Small intestine (tissue), 7 donors: ENCODE results near the gene FAM83G. TPM values are rescaled to one million over a fixed set of nuclear protein-coding genes. Genes with fewer than 3 reads are reported as not detected.
A peak's percentile ranks its signal among the peaks of the same experiment; 100 is the strongest.
"Not testable (repeated sequence)": the region's sequence is repeated elsewhere in the genome, so short reads cannot be mapped to it uniquely, and the experiment has no call there.

Experiments used
- DNase-seq, 2 donors: peaks; one replicate each; pipeline versions ENCODE4 v3.0.0 to v3.0.0-alpha.2; 2013
- FAIRE-seq: peaks from 2 replicates; lab custom pipeline; 2012; peaks lifted over from hg19 to GRCh38; lab: Jason Lieb, UNC
- H3K27ac ChIP-seq, 3 donors: one replicate each; pipeline ENCODE4 v1.5.1; 2013; ENCODE audit warnings: low read length in 2 of 3, mild to moderate bottlenecking in 2 of 3, control low read depth in 1 of 3, inconsistent platforms in 1 of 3, low read depth in 1 of 3, moderate library complexity in 1 of 3
- H3K27me3 ChIP-seq, 3 donors: one replicate each; pipeline ENCODE4 v1.6.1; 2013; ENCODE audit warnings: low read length in 3 of 3, inconsistent platforms in 1 of 3; ENCODE audit not compliant: control insufficient read depth in 3 of 3, insufficient read depth in 3 of 3
- H3K36me3 ChIP-seq, 3 donors: one replicate each; pipeline ENCODE4 v1.6.1; 2013; ENCODE audit warnings: low read length in 3 of 3, inconsistent platforms in 1 of 3, low read depth in 1 of 3, mild to moderate bottlenecking in 1 of 3, moderate library complexity in 1 of 3; ENCODE audit not compliant: control insufficient read depth in 3 of 3, insufficient read depth in 2 of 3
- H3K4me1 ChIP-seq, 3 donors: one replicate each; pipeline ENCODE4 v1.6.1; 2013; ENCODE audit warnings: low read length in 2 of 3, inconsistent platforms in 1 of 3, low read depth in 1 of 3, mild to moderate bottlenecking in 1 of 3, moderate library complexity in 1 of 3; ENCODE audit not compliant: control insufficient read depth in 3 of 3, insufficient read depth in 2 of 3
- H3K4me3 ChIP-seq, 3 donors: one replicate each; pipeline ENCODE4 v1.5.1; 2013; ENCODE audit warnings: low read length in 3 of 3, control low read depth in 1 of 3, inconsistent platforms in 1 of 3, low read depth in 1 of 3, mild to moderate bottlenecking in 1 of 3, moderate library complexity in 1 of 3
- H3K9me3 ChIP-seq, 2 donors: one replicate each; pipeline ENCODE4 v1.6.1; 2013; ENCODE audit warnings: low read depth in 1 of 2, low read length in 1 of 2; ENCODE audit not compliant: control insufficient read depth in 2 of 2, insufficient read depth in 1 of 2
- WGBS, 3 donors: extraction: QIAGEN DNeasy Blood & Tissue Kit; methylation state at CpG; one replicate each; pipeline ENCODE4 v1.1.7; 2013; 5-methylcytosine and 5-hydroxymethylcytosine counted together
- polyA plus RNA-seq, 4 donors: library from polyadenylated mRNA; stranded (reverse) in 3 of 4; unstranded in 1 of 4; fragments of 200-250 nt in 3 of 4; fragments of 120-200 nt in 1 of 4; gene quantifications; one replicate each; pipeline versions ENCODE4 v1.2.1 to v1.2.3, GENCODE V29; 2013
- donor health status: healthy with polysubstance abuse.
- donor health status: control.
- donor health status: control.
- donor health status: Bipolar disorder and iron deficiency.
- donor health status: healthy.

Gene FAM83G
- polyA plus RNA-seq, 4 donors, result 17.1 to 37.3 (median 29.1) TPM

DNA sequence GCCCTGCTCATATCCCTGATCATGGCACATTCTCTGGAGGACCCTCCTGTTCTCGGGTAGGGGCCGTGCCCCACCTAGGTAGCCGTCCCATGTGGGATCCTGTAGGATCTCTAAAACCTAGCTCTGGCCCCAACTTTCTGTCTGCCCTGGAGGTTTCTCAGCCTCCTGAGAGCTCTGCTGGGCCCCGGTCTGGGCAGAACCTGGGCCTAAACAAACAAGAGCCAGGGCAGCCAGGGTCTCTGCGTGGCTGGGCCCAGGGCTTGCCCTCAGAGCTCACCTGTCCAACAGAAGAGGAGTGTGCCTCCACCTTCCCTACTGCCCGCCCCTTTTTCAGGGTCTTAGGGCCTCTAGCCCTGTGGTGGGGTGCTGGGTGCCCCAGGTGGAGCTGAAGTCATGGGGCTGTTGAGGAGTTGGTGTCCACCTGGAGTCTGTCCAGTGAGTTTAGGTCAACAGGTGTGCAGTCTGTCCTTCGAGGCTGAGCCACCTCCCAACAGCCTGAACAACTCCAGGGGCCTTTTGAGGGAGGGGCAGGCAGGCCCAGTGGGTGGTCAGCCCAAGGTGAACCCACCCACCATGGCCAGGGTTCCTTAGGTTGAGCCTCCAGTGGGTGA lies 16.6 kb upstream of the FAM83G start:
- H3K9me3 ChIP-seq, H3K4me1 ChIP-seq, FAIRE-seq, DNase-seq, H3K27ac ChIP-seq, H3K4me3 ChIP-seq, H3K27me3 ChIP-seq, H3K36me3 ChIP-seq: not testable (repeated sequence)
- 89 to 92% (median 89%) methylated on average over 7 of the region's 7 CpGs for WGBS, 3 donors

DNA sequence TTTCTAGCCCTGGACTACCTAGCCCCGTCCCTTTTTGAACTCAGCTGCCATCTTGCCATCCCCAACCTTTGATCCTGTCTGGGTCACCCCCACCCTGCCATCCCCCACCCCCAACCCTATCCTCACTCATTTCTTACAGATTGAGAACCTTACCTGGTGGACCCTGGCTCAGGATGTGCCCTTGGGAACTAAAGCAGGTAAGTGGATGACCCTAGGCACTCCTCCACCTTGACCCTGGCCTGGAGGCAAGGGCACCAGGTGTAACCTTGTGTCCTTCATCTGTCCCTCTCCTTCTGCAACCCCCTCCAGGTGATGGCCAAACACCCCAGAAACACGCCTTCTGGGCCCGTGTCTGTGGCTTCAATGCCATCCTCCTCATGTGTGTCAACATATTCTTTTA lies 15.5 kb upstream of the FAM83G start:
- Histone ChIP-seq H3K4me1 (peaks cover 0 to 5% (median 0%) of the 10 kb centered on the region in 3 donors), H3K27me3 (no peaks in the 10 kb centered on the region), H3K27ac (no peak overlapping the region), H3K4me3 (no peak overlapping the region), H3K36me3 (no peaks in the 10 kb centered on the region), H3K9me3 (no peaks in the 10 kb centered on the region)
- WGBS, 3 donors, result 78 to 92% (median 88%) methylated on average over 3 of the region's 3 CpGs
- DNase-seq (no peak), FAIRE-seq (no peak)

DNA sequence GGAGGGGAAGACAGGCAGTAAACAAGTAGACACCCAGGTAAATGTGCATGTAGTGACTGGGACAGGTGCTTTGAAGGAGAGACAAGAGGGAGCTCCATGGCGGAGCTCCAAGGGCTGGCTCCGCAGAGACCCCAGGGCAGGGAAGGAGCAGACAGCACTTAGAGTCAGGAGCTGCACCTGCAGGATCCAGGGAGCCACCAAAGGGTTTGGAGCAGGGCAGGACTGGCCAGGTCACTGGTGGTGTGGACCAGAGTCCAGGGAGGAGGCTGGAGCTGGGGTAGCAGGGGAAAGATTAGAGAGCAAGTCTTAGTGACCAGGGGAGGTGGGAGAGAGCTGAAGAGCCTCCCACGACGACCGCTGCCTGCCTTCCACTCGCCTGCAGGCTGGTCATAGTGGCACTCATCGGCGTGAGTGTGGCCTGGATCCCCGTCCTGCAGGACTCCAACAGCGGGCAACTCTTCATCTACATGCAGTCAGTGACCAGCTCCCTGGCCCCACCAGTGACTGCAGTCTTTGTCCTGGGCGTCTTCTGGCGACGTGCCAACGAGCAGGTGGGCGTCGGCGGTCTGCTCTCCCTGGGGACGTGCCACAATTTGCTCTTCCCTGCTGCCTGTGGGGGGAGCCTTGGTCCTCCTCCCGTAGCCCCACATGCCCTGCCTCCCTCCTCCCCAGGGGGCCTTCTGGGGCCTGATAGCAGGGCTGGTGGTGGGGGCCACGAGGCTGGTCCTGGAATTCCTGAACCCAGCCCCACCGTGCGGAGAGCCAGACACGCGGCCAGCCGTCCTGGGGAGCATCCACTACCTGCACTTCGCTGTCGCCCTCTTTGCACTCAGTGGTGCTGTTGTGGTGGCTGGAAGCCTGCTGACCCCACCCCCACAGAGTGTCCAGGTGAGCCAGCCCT lies 14.7 kb upstream of the FAM83G start:
- Histone ChIP-seq H3K4me1 (peaks cover 0 to 5% (median 0%) of the 10 kb centered on the region in 3 donors), H3K9me3 (no peaks in the 10 kb centered on the region), H3K4me3 (no peak overlapping the region), H3K27me3 (no peaks in the 10 kb centered on the region), H3K27ac (no peak overlapping the region), H3K36me3 (no peaks in the 10 kb centered on the region)
- FAIRE-seq, result no peak
- 65 to 76% (median 73%) methylated on average over 24 to 27 of the region's 27 CpGs for WGBS, 3 donors
- DNase-seq, result no peak

DNA sequence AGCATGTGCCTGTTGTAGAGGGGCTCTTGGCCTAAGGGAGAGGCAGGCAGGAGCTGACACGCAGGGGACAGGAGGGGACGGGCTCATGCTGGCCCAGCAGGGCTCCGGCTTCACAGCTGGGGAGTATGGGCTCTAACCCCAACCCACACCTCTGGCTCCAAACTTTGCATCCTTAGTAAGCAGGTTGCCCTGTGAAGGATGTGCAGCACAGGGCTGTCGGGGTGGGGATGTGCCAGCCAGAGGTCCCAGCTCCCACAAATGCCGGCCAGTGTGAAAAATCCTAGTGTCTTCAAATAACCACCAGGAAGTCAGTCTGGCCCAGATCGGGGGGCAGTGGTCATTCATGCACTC lies 14.0 kb upstream of the FAM83G start:
- Histone ChIP-seq H3K4me1 (peaks cover 0 to 5% (median 0%) of the 10 kb centered on the region in 3 donors), H3K27ac (no peak overlapping the region), H3K27me3 (no peaks in the 10 kb centered on the region), H3K4me3 (no peak overlapping the region), H3K36me3 (no peaks in the 10 kb centered on the region), H3K9me3 (no peaks in the 10 kb centered on the region)
- 85 to 88% (median 86%) methylated on average over 6 of the region's 6 CpGs for WGBS, 3 donors
- FAIRE-seq, result no peak
- DNase-seq, result no peak

DNA sequence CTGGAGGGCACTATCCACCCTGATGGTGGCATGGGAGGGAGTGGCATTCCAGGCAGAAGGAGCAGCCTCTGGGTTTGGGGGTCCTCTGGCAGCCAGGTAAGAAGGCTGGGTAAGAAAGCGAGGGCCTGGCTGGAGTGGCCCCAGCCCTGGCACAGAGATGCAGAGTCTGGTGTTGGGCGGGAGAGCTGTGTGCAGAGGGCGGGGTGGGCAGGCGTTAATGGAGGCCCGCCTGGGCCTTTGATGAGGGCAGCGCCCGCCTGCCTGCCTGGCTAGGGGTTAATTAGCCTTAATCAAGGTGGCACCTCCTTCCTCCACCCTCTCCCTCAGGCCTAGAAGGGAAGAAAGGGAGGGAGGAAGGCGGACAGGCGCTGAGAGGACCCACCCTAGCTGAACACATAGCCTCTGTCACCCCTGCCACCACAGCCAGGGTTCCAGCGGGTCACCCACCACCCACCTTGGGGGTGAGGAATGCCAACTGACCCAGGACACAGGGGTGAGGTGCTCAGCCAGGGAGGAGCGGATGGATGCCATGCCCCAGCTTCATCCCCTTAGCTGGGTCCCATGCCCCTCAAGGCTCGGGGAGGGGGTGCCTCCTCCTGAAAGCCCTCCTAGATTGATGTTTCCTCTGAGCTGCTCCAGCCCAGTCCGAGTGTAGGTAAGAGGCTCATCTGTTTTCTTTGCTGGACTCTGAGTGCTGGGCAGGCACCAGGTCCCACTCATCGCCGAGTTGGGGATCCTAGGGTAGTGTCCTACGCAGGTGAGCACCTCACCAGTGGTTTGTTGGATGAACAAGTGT lies 13.4 kb upstream of the FAM83G start:
- no peak overlapping the region for H3K27ac ChIP-seq
- no peaks in the 10 kb centered on the region for H3K36me3 ChIP-seq
- 49 to 67% (median 59%) methylated on average over 16 of the region's 16 CpGs for WGBS, 3 donors
- H3K4me3 ChIP-seq, result no peak overlapping the region
- no peaks in the 10 kb centered on the region for H3K9me3 ChIP-seq
- DNase-seq (peak in 1 of 2 donors; percentile 37), FAIRE-seq (no peak)
- H3K4me1 ChIP-seq, result peaks cover 0 to 5% (median 0%) of the 10 kb centered on the region in 3 donors
- no peaks in the 10 kb centered on the region for H3K27me3 ChIP-seq

DNA sequence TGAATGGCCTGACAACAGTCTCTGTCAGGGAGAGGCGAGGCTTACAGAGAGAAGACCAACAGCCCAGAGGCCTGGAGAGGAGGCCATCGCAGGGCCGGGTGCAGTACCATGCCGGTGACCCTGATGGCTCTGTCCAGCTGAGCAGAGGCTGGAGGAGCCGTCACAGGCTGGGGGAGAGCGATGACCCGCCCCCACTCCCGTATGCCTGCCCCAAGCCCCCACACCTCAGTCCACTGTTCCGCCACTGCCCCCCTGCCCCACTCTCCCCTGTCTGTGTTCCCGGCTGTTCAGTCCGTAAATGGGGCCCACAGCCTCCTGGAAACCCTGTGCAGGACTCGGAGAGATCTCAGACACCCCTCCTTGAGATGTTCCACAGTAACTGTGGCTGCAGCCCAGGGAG lies 12.8 kb upstream of the FAM83G start:
- Histone ChIP-seq H3K27ac (no peak overlapping the region), H3K9me3 (no peaks in the 10 kb centered on the region), H3K4me1 (peaks cover 0 to 5% (median 0%) of the 10 kb centered on the region in 3 donors), H3K4me3 (no peak overlapping the region), H3K27me3 (no peaks in the 10 kb centered on the region), H3K36me3 (no peaks in the 10 kb centered on the region)
- FAIRE-seq, result no peak
- DNase-seq, result no peak
- WGBS, 3 donors, result 76 to 87% (median 77%) methylated on average over 10 to 12 of the region's 12 CpGs

DNA sequence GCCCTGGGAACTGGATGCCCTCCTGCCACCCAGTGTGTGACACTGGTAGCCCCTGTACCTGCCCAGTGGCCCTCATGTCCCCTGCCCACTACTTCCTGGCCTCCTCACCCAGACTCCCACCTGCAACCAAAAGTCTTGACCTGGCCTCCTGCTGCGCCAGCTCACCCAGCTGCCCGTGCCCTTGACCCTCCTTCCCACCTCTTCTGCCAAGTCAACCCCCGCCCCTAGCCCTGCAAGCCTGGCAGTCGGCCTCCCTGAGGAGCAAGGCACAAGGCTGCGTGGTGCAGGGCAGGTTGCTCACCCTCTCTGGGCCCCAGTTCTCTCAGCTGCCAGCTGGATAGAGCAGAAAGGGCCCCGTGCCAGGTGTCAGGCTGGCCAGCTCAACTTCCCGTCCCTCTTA lies 12.3 kb upstream of the FAM83G start:
- Histone ChIP-seq H3K4me3 (no peak overlapping the region), H3K9me3 (no peaks in the 10 kb centered on the region), H3K36me3 (no peaks in the 10 kb centered on the region), H3K27ac (no peak overlapping the region), H3K4me1 (peaks cover 0 to 8% (median 0%) of the 10 kb centered on the region in 3 donors), H3K27me3 (no peaks in the 10 kb centered on the region)
- 72 to 75% (median 74%) methylated on average over 7 of the region's 7 CpGs for WGBS, 3 donors
- DNase-seq (no peak), FAIRE-seq (no peak)

DNA sequence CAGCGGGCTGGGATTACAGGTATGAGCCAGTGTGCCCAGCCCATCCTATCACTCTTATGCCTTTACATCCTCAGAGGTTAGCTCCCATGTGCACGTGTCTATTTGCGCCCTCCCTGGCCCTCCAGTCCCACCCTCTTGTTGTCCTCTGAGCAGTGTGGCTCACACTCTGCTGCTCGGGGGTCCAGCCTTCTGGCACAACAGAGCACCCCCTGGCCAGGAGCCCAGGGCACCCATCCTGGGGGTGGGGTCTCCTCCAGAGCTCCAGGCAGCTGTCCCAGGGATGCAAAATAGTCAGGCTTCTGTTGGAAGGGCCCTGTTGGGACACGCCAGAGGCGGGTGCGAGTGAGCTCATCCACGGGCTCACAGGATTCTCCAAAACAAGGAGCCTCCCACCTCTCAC lies 11.7 kb upstream of the FAM83G start:
- no peaks in the 10 kb centered on the region for H3K9me3 ChIP-seq
- H3K4me1 ChIP-seq, result peaks cover 0 to 14% (median 0%) of the 10 kb centered on the region in 3 donors
- no peak overlapping the region for H3K27ac ChIP-seq
- DNase-seq (no peak), FAIRE-seq (no peak)
- no peak overlapping the region for H3K4me3 ChIP-seq
- H3K36me3 ChIP-seq, result no peaks in the 10 kb centered on the region
- H3K27me3 ChIP-seq, result no peaks in the 10 kb centered on the region
- WGBS, 3 donors, result 80 to 92% (median 91%) methylated on average over 8 of the region's 8 CpGs
